Measurements from ENCODE around the gene ENTPD3. TPM values are rescaled to one million over a fixed set of nuclear protein-coding genes. Genes with fewer than 3 reads are reported as not detected.

ENTPD3 gene
- total and polyA plus RNA-seq, 2 of the 13 experiments (the other 11 are each of a cell fraction or from before 2014, with no cell fraction given) = 0.07 TPM; not detected in 1

- TF ChIP-seq MLXIP (CRISPR knock-in tag; IDR thresholded peaks at IDR 0.05; ENCODE audit: borderline replicate concordance) = peak; percentile 29; the same call in 1 of the 2 replicates
- TF ChIP-seq ZNF101 (CRISPR knock-in tag; IDR thresholded peaks at IDR 0.05; ENCODE audit: borderline replicate concordance, low read depth) = no peak
- TF ChIP-seq ZUFSP (CRISPR knock-in tag; IDR thresholded peaks at IDR 0.05; ENCODE audit: borderline replicate concordance) = no peak
- peak; percentile 88 for TF ChIP-seq CHCHD3 (CRISPR knock-in tag; IDR thresholded peaks at IDR 0.05)
- TF ChIP-seq KLF13 (CRISPR knock-in tag; IDR thresholded peaks at IDR 0.05) = no peak
- peak; percentile 54; the same call in 1 of the 2 replicates for TF ChIP-seq MYPOP (CRISPR knock-in tag; IDR thresholded peaks at IDR 0.05)
- peak; percentile 89 for TF ChIP-seq ZNF607 (CRISPR knock-in tag; IDR thresholded peaks at IDR 0.05; ENCODE audit: borderline replicate concordance)
- no peak for TF ChIP-seq ZNF292 (CRISPR knock-in tag; IDR thresholded peaks at IDR 0.05; ENCODE audit: borderline replicate concordance, low read depth)
- peak; percentile 45; the same call in 1 of the 2 replicates for TF ChIP-seq RXRA (CRISPR knock-in tag; IDR thresholded peaks at IDR 0.05)
- TF ChIP-seq ZNF800 (CRISPR knock-in tag; IDR thresholded peaks at IDR 0.05) = no peak
- no peak for TF ChIP-seq ZFP82 (CRISPR knock-in tag; IDR thresholded peaks at IDR 0.05; ENCODE audit: borderline replicate concordance)
- no peak for TF ChIP-seq SNAPC5 (CRISPR knock-in tag; IDR thresholded peaks at IDR 0.05; ENCODE audit: borderline replicate concordance)
- no peak for TF ChIP-seq ZBTB46 (CRISPR knock-in tag; IDR thresholded peaks at IDR 0.05; ENCODE audit: borderline replicate concordance)
- TF ChIP-seq KDM5A (IDR thresholded peaks at IDR 0.05; ENCODE audit: borderline replicate concordance, low read length) = peak; percentile 76
- TF ChIP-seq ZMYM3 (CRISPR knock-in tag; IDR thresholded peaks at IDR 0.05) = no peak
Observed at GRCh38 chr3:40456940-40457823, 70.2 kb downstream of the ENTPD3 start, which contains the start of gene RPL14 (continued).
